Right forelimb (tissue), 1 donor: ENCODE results near the gene GSTM2.
"Not testable (repeated sequence)": the region's sequence is repeated elsewhere in the genome, so short reads cannot be mapped to it uniquely, and the experiment has no call there.

Experiments
- DNase-seq: peaks from one replicate; pipeline ENCODE4 v3.0.0-alpha.2; 2018

Gene GSTM2

GRCh38 chr1:109685399-109685798 is 17.5 kb downstream of the GSTM2 start:
- not testable (repeated sequence) for DNase-seq

- DNase-seq = not testable (repeated sequence)
Observed at GRCh38 chr1:109685890-109686289, 18.0 kb downstream of the GSTM2 start.

GRCh38 chr1:109687109-109687508 is 19.3 kb downstream of the GSTM2 start:
- not testable (repeated sequence) for DNase-seq

- DNase-seq = no peak
Observed at GRCh38 chr1:109687641-109688499, 20.0 kb downstream of the GSTM2 start, which contains the start of gene GSTM1. GSTM1 (plus strand) TSS chr1:109687817; CDS start chr1:109687874, 57 bp downstream.

- DNase-seq = no peak
Observed at GRCh38 chr1:109689844-109690405, 22.1 kb downstream of the GSTM2 start.

GRCh38 chr1:109691759-109692158 is 23.9 kb downstream of the GSTM2 start:
- DNase-seq = no peak

- DNase-seq = not testable (repeated sequence)
Observed at GRCh38 chr1:109694400-109694799, 26.5 kb downstream of the GSTM2 start.

- not testable (repeated sequence) for DNase-seq
Observed at GRCh38 chr1:109695138-109695537, 27.3 kb downstream of the GSTM2 start.

- no peak for DNase-seq
Observed at GRCh38 chr1:109697066-109697465, 29.2 kb downstream of the GSTM2 start.

- not testable (repeated sequence) for DNase-seq
Observed at GRCh38 chr1:109697861-109698260, 30.0 kb downstream of the GSTM2 start.

- DNase-seq = not testable (repeated sequence)
Observed at GRCh38 chr1:109702940-109703339, 35.1 kb downstream of the GSTM2 start.

GRCh38 chr1:109704173-109704572 is 36.3 kb downstream of the GSTM2 start:
- no peak for DNase-seq

GRCh38 chr1:109705411-109705810 is 37.6 kb downstream of the GSTM2 start:
- no peak for DNase-seq

GRCh38 chr1:109708949-109709348 is 41.1 kb downstream of the GSTM2 start:
- not testable (repeated sequence) for DNase-seq

- DNase-seq = not testable (repeated sequence)
Observed at GRCh38 chr1:109709822-109710221, 42.0 kb downstream of the GSTM2 start.

- peak; percentile 67 for DNase-seq
Observed at GRCh38 chr1:109711593-109712320, 43.9 kb downstream of the GSTM2 start, which contains the start of gene GSTM5. GSTM5 (plus strand) TSS chr1:109712251; CDS start chr1:109712313, 62 bp downstream.

- no peak for DNase-seq
Observed at GRCh38 chr1:109712321-109712864, 44.5 kb downstream of the GSTM2 start.

- DNase-seq = no peak
Observed at GRCh38 chr1:109713636-109714035, 45.8 kb downstream of the GSTM2 start.

GRCh38 chr1:109714661-109715372 is 47.0 kb downstream of the GSTM2 start:
- no peak for DNase-seq

GRCh38 chr1:109716121-109716520 is 48.3 kb downstream of the GSTM2 start:
- DNase-seq = no peak

- DNase-seq = no peak
Observed at GRCh38 chr1:109716570-109717090, 48.8 kb downstream of the GSTM2 start.

- no peak for DNase-seq
Observed at GRCh38 chr1:109717729-109718128, 49.9 kb downstream of the GSTM2 start.
